GM12872 (cell line): Measurements from ENCODE around the gene BANP.

Experiments used
- CTCF ChIP-seq: IDR thresholded peaks from 3 replicates; pipeline ENCODE4 v1.5.1; 2011; ENCODE audit warnings: low read depth, mild to moderate bottlenecking, low read length, moderate library complexity; ENCODE audit not compliant: insufficient read depth

The BANP gene

GRCh38 chr16:87939562-87940423, 11.4 kb upstream of the BANP start:
- no peak for TF ChIP-seq CTCF

- no peak for TF ChIP-seq CTCF
These were observed 8.6 kb upstream of the BANP start for GRCh38 chr16:87942680-87943079.

DNA sequence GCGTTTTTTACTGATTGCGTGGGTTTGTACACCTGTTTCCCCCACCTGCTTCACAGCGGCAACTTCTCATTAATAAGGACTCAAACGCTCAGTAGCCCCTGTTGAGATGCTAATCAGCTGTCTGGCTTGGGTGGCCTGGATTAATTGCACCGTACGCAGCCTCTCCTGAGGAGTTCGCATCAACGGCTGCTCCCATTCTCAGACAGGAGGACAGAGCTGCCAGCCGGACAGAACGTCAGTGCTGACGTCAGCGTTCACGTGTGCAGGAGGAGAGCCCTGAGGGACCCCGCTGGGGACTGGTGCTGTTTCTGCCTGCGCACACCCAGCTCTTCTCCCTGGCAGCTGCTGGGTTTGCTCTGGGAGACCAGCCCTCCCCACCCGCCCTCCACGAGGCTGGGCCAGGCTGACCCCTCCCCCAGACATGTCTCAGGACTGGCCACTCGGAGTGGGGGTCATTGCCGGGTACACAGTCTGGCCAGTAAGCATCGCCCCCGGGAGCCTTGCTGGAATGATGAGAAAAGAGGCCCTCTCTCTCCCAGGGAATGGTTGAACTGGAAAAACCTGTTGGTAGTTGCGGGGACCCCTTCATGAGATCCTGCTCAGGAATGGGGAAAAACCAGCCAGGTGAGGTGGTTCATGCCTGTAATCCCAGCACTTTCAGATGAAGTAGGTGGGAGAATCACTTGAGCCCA, 5.7 kb upstream of the BANP start:
- no peak for TF ChIP-seq CTCF

DNA sequence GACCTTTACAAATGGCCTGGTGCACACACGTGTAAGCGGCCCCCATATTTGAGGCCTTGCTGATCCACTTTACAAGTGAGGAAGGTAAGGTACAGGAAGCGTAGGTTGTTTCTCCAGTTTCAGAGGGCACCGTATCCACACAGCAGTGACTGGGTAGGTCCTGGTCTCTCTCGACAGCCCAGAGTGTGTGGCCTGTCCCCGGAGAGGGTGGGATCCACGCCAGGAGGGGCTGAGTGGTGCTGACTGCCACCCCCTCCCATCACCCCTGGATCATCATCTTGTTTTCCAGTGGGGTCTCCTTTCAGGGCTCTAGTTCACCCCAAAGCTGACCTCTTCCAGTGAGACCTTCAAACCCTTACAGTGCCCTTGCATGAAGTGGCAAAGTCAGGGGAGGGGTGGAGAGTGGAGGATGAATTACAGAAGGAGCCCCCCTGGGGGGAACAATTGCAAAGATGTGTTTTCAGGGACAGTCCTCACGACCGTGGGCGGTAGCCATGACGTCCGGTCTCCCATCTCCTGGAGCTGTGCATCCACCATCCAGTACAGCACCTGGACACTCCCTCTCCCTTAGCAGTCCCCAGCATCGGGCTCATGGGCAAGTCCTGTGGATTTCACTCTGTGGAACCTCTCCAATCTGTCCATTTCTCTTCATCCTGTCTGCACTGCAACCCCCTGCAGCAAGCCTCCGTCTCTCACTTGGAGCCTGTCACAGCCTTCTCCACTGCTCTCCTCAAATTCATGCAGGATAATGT, 4.5 kb upstream of the BANP start:
- TF ChIP-seq CTCF, result no peak

- TF ChIP-seq CTCF, result no peak
These were observed 3.7 kb upstream of the BANP start for GRCh38 chr16:87947356-87948118.

DNA sequence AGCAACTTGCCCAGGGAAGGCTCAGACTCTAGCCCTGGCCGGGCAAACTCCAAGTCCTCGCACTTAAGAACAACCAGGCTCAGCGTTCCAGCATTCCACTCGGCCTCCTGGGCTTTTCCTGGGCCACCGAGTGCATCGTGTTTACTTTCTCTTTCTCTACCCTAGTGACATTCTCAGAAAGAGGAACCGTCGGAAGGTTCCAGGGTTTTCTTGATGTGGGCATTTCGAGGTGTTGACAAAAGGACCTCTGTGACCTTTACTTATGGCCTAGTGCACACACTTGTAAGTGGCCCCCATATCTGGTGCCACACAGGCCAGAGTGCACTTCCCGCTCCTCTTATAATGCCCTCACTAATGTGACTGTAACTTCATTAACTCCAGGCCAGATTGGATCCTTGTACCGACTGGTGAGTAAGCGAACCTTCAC, 3.1 kb upstream of the BANP start:
- TF ChIP-seq CTCF, result no peak
